ENCODE data around the gene KMO.

Gene KMO

DNA sequence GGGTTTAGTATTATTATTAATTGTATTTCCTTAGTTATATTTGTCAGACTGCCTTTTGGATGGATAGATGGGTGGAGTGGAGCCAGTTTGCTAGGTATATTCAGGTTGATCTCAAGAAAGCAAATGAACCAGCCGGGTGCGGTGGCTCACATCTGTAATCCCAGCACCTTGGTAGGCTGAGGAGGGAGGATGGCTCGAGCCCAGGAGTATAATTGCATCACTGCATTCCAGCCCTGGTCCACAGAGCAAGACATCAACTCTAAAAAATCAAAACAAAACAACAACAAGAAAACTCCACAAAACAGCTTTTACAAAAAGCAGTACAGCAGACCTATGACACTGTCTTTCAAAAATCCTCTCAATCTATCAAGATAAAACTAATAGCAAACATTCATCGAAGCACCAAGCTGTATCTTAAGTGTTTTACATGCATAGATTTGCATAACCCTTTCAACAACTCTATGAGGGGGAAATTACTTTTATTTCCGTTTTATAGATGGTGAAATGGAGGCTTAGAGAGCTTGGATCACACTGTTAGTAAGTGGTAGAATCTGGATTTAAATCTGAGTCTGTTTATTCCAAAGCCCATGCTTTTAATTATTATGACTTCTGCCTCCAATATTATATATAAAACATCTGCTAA is 25.5 kb downstream of the KMO start:
- Histone ChIP-seq H3K27ac (ENCODE audit: low read length) (no peak overlapping the region), H3K9ac (ENCODE audit: low read depth, low read length) (no peak overlapping the region), H3K27me3 (ENCODE audit: insufficient read depth, low read length, poor library complexity) (peaks cover 8% of the 10 kb centered on the region), H3K36me3 (ENCODE audit: insufficient read depth, low read length) (no peaks in the 10 kb centered on the region), H3K4me1 (ENCODE audit: insufficient read depth, low read length) (no peaks in the 10 kb centered on the region), H3K4me2 (ENCODE audit: insufficient read depth, low read length) (no peak overlapping the region), H2AFZ (ENCODE audit: low read depth, low read length) (no peak overlapping the region), H4K20me1 (ENCODE audit: insufficient read depth, low read length) (no peaks in the 10 kb centered on the region), H3K79me2 (ENCODE audit: insufficient read depth, low read length) (no peaks in the 10 kb centered on the region), H3K9me3 (ENCODE audit: insufficient read depth, low read length, severe bottlenecking) (no peaks in the 10 kb centered on the region), H3K4me3 (ENCODE audit: low read depth in 1 of 2, low read length in 2 of 2) (no peak overlapping the region)
- no peak for DNase-seq
- no peak for TF ChIP-seq EZH2 (IDR thresholded peaks at IDR 0.05; ENCODE audit: borderline replicate concordance, low read depth, low read length, severe bottlenecking)
- no peak for TF ChIP-seq CTCF (IDR thresholded peaks at IDR 0.05; ENCODE audit: borderline replicate concordance, extremely low read depth, low read length, poor library complexity, severe bottlenecking)
- no peak for ATAC-seq (ENCODE audit: insufficient read depth, low read depth)

- H3K4me1 ChIP-seq (ENCODE audit: insufficient read depth, low read length) = no peaks in the 10 kb centered on the region
- DNase-seq (no peak), ATAC-seq (ENCODE audit: insufficient read depth, low read depth) (no peak)
- H3K9ac ChIP-seq (ENCODE audit: low read depth, low read length) = no peak overlapping the region
- no peak overlapping the region for H3K4me3 ChIP-seq (ENCODE audit: low read depth in 1 of 2, low read length in 2 of 2)
- no peak for TF ChIP-seq EZH2 (IDR thresholded peaks at IDR 0.05; ENCODE audit: borderline replicate concordance, low read depth, low read length, severe bottlenecking)
- TF ChIP-seq CTCF (IDR thresholded peaks at IDR 0.05; ENCODE audit: borderline replicate concordance, extremely low read depth, low read length, poor library complexity, severe bottlenecking) = no peak
- no peaks in the 10 kb centered on the region for H3K36me3 ChIP-seq (ENCODE audit: insufficient read depth, low read length)
- no peak overlapping the region for H3K4me2 ChIP-seq (ENCODE audit: insufficient read depth, low read length)
- H3K9me3 ChIP-seq (ENCODE audit: insufficient read depth, low read length, severe bottlenecking) = no peaks in the 10 kb centered on the region
- no peak overlapping the region for H3K27ac ChIP-seq (ENCODE audit: low read length)
- H3K79me2 ChIP-seq (ENCODE audit: insufficient read depth, low read length) = no peaks in the 10 kb centered on the region
- H2AFZ ChIP-seq (ENCODE audit: low read depth, low read length) = no peak overlapping the region
- peaks cover 8% of the 10 kb centered on the region for H3K27me3 ChIP-seq (ENCODE audit: insufficient read depth, low read length, poor library complexity)
- H4K20me1 ChIP-seq (ENCODE audit: insufficient read depth, low read length) = no peaks in the 10 kb centered on the region
These were observed 28.1 kb downstream of the KMO start for GRCh38 chr1:241560146-241560848.

DNA sequence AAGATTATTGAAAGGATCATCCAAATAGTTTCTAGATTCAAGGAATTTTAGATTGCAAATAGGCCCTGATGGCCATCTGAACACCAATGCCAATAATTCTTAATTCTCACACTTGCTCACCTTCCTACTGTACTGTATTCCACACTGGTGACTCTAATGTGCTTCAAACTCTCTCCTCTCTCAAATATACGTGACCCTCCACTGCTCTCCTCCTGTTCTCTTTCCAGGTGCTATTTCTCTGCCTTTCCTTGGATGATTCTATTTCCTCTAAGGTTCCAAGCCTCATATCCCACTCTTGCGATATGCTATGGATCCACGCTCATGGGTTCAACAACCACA is 28.6 kb downstream of the KMO start:
- ATAC-seq (ENCODE audit: insufficient read depth, low read depth) (no peak), DNase-seq (no peak)
- Histone ChIP-seq H3K4me2 (ENCODE audit: insufficient read depth, low read length) (no peak overlapping the region), H4K20me1 (ENCODE audit: insufficient read depth, low read length) (no peaks in the 10 kb centered on the region), H3K36me3 (ENCODE audit: insufficient read depth, low read length) (no peaks in the 10 kb centered on the region), H3K79me2 (ENCODE audit: insufficient read depth, low read length) (no peaks in the 10 kb centered on the region), H3K4me1 (ENCODE audit: insufficient read depth, low read length) (no peaks in the 10 kb centered on the region), H3K9ac (ENCODE audit: low read depth, low read length) (no peak overlapping the region), H2AFZ (ENCODE audit: low read depth, low read length) (no peak overlapping the region), H3K27me3 (ENCODE audit: insufficient read depth, low read length, poor library complexity) (peaks cover 8% of the 10 kb centered on the region), H3K4me3 (ENCODE audit: low read depth in 1 of 2, low read length in 2 of 2) (no peak overlapping the region), H3K27ac (ENCODE audit: low read length) (no peak overlapping the region), H3K9me3 (ENCODE audit: insufficient read depth, low read length, severe bottlenecking) (no peaks in the 10 kb centered on the region)
- TF ChIP-seq EZH2 (IDR thresholded peaks at IDR 0.05; ENCODE audit: borderline replicate concordance, low read depth, low read length, severe bottlenecking) = no peak
- no peak for TF ChIP-seq CTCF (IDR thresholded peaks at IDR 0.05; ENCODE audit: borderline replicate concordance, extremely low read depth, low read length, poor library complexity, severe bottlenecking)

Measured in DND-41 (cell line).